Measurements from ENCODE around the gene RNU6-7.

RNU6-7 gene

DNA sequence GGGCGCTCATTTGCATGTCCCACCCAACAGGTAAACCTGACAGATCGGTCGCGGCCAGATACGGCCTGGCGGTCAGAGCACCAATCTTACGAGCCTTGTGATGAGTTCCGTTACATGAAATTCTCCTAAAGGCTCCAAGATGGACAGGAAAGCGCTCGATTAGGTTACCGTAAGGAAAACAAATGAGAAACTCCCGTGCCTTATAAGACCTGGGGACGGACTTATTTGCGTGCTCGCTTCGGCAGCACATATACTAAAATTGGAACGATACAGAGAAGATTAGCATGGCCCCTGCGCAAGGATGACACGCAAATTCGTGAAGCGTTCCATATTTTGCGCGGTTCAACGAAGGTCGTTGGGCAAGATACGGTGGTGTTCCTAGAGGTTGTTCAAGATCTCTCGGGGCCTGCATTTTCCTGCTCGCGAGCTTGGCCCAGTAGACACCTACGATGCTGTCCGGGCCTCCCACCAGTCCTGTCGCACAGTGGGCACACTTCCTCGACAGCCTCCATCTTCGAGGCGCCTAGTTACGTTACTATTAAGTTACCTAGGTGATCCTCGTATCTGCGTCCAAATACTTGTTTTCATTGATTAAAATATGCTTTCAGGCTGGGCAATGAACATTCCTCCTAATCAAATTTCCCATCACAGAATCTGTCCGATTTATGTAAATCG is at the start of gene RNU6-7:
Gene RNU6-7, plus strand, starts transcription at position 230 of the 675 bp plus-strand sequence.
- peak; percentile 20 for DNase-seq

- no peak for DNase-seq
These were observed 35.8 kb upstream of the RNU6-7 start for GRCh38 chr14:32166029-32166428.

- DNase-seq = no peak
These were observed 34.9 kb upstream of the RNU6-7 start for GRCh38 chr14:32166924-32167323.

DNA sequence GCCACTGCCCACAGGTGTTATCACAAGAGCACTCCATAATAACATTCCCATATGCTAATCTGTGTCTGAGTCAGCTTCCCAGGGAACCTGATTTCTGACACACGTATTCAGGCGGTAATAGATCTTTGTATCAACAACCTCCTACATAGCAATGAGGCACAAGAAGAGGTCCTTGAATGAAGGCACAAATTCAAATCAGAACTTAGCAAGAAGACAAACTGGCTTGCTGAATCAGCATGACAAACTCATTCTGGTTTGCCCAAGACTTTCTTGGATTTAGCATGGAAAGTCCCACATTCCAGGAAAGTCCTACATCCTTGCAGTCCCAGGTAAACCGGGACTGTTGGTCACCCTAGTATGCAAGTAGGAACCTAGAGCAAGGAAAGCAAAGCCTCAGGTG is 33.9 kb upstream of the RNU6-7 start:
- peak; percentile 72 for DNase-seq

- DNase-seq = no peak
These were observed 32.7 kb upstream of the RNU6-7 start for GRCh38 chr14:32169191-32169590.

GRCh38 chr14:32171469-32171868 is 30.4 kb upstream of the RNU6-7 start:
- no peak for DNase-seq

- no peak for DNase-seq
These were observed 18.4 kb upstream of the RNU6-7 start for GRCh38 chr14:32183151-32184058.

- no peak for DNase-seq
These were observed 16.7 kb upstream of the RNU6-7 start for GRCh38 chr14:32185097-32185496.

DNA sequence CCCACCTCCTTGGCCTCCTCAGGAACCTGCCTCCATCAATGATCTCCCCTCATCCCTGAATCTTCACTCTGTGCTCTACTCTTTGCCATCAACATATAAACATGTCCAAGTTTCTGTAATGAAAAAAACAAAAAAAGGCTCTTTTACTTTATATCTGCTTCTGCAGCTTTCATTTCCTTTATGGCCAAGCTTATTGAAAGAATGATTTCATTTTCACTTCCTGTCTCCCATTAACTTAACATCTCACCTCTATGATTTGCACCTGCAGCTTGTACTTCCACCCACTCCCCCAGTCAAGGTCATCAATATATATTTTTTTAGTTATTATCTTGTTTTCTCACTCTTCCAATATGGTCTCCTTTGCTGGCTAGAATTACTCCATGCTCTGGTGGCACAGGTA is 15.6 kb upstream of the RNU6-7 start:
- DNase-seq = no peak

GRCh38 chr14:32189811-32190210 is 12.0 kb upstream of the RNU6-7 start:
- no peak for DNase-seq

GRCh38 chr14:32190673-32191072 is 11.2 kb upstream of the RNU6-7 start:
- DNase-seq = peak; percentile 45

GRCh38 chr14:32192712-32193373 is 9.0 kb upstream of the RNU6-7 start:
- DNase-seq = no peak

- DNase-seq = no peak
These were observed 8.3 kb upstream of the RNU6-7 start for GRCh38 chr14:32193532-32193931.

DNA sequence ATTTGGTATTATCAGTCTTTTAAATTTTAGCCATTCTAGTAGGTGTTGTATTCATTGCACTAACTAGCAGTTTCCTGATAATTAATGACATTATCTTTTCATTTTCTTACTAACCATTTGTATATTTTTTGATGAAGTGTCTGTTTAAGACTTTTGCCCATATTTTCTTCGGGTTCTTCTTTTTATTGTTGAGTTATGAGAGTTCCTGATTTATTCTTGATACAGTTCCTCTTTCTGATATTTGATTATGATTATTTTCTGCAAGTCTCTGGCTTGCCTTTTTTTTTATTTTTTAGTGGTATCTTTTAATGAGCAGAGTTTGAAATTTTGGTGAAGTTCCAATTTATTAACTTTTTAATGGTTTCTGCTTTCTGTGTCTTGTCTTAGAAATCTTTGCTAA is 6.2 kb upstream of the RNU6-7 start:
- no peak for DNase-seq

- no peak for DNase-seq
These were observed 3.9 kb upstream of the RNU6-7 start for GRCh38 chr14:32197919-32198318.

GRCh38 chr14:32200368-32201192 is 1.3 kb upstream of the RNU6-7 start:
- no peak for DNase-seq

DNA sequence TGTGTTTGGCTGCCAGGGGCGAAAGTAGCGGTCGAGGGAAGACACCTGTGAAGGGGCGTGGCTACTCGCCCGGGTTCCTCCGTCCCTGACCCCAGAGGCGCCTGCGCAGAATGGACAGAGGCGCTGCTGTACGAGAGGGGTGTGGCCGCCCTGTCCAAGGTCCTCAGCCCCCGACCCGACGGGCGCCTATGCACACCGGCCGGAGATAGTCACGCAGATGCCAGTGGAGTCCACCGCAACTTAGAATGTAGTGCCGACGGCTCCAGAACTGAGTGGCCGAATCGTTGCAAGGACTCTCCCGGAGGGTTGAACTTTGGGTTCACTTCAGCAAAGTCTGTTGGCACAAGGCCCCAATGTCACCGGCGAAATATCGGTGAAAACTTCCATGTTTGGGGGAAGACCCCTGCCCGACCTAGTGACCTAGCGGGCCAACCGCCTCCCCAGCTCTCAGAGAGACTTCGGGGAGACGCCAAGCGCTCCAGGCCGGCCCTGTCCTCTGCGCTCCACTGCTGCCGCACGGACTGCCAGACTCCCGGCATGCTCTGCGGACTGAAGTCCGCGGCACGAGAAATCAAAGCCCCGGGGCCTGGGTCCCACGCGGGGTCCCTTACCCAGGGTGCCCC is 541 bp upstream of the RNU6-7 start:
- DNase-seq = peak; percentile 71

GRCh38 chr14:32202491-32202997 is 699 bp downstream of the RNU6-7 start:
- peak; percentile 13 for DNase-seq

GRCh38 chr14:32202998-32203882 is 1.4 kb downstream of the RNU6-7 start, which contains the start of gene RNU6-8:
TSS of gene RNU6-8 (minus strand) at chr14:32203269.
- peak; percentile 76 for DNase-seq

GRCh38 chr14:32203928-32204357 is 2.1 kb downstream of the RNU6-7 start:
- DNase-seq = no peak

- DNase-seq = no peak
These were observed 3.7 kb downstream of the RNU6-7 start for GRCh38 chr14:32205554-32205953.
